Neural crest cell (in vitro differentiated cells): Measurements from ENCODE around the gene PUM1. TPM values are rescaled to one million over a fixed set of nuclear protein-coding genes. Genes with fewer than 3 reads are reported as not detected.

Source experiments
- DNase-seq: peaks from one replicate; pipeline ENCODE4 v3.0.0; 2021; ENCODE audit warnings: low read depth, mixed read lengths, low spot score
- H3K27ac Mint-ChIP-seq: one replicate; pipeline ENCODE4 v1.8.0; 2021; ENCODE audit warnings: mild to moderate bottlenecking, mixed read lengths; ENCODE audit not compliant: unreplicated experiment
- H3K27me3 Mint-ChIP-seq: 2 replicates; pipeline ENCODE4 v1.8.0; 2021; ENCODE audit warnings: low read depth, mild to moderate bottlenecking, mixed read lengths
- H3K36me3 Mint-ChIP-seq: 2 replicates; pipeline ENCODE4 v1.8.0; 2021; ENCODE audit warnings: low read depth, mild to moderate bottlenecking, mixed read lengths
- H3K4me1 Mint-ChIP-seq: 2 replicates; pipeline ENCODE4 v1.8.0; 2021; ENCODE audit warnings: mixed read lengths
- H3K4me3 Mint-ChIP-seq: one replicate; pipeline ENCODE4 v1.8.0; 2021; ENCODE audit warnings: mild to moderate bottlenecking, mixed read lengths
- H3K9me3 Mint-ChIP-seq: 2 replicates; pipeline ENCODE4 v1.8.0; 2021; ENCODE audit warnings: mixed read lengths
- CTCF ChIP-seq: fragments of 200-600 bp; sonication (generic); conservative IDR thresholded peaks from 2 replicates; pipeline ENCODE4 v1.5.0; 2021; ENCODE audit warnings: antibody characterized with exemption, mild to moderate bottlenecking
- total RNA-seq: library from RNA; stranded (reverse); gene quantifications from 2 replicates; pipeline ENCODE4 v1.2.1, GENCODE V29; 2021

PUM1 gene
- total RNA-seq, 1 donor from 2014 or later = 164 TPM

GRCh38 chr1:31029026-31029425, 36.5 kb downstream of the PUM1 start:
- H3K9me3 Mint-ChIP-seq = no peaks in the 10 kb centered on the region
- H3K27ac Mint-ChIP-seq = no peak overlapping the region

DNA sequence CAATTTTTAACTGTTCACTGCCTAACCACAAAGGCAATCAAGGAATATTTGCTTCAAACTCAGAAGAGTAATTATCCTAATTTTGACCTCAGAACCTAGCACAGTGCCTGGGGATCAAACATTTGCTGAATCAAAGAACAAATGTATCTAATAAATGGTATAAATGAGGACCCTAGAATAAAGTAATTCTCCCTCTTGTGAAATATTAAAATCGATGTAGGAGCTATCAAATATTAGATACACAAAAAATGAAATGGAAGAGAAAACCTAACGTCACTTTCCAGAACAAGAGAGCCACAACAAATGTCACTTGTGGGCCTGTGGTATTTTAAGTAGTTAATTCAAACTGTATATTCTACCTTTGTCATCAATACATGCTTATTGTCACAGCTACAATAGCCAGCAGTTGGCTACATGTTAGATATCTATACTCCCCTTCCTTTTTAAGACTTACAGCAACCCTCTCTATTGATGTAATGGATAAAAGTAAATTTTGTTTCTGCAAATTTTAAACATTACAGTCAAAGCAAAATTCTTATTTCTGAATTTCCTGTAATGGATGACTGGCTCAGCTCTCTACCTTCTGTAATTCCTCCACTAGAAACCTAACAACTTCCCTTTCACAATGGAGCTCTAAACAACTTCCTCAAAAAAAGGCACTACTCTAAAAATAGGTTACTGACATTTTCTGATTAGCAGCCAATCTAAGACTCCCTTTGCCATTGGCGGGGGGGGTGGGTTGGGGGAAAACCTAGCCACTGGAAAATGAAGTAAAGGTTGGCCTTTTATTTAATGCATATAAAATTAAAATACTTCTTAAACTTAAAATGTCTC, 37.6 kb downstream of the PUM1 start:
- DNase-seq = no peak
- Mint-ChIP-seq H3K4me1 (peaks cover 53% of the 10 kb centered on the region), H3K9me3 (no peaks in the 10 kb centered on the region), H3K27ac (no peak overlapping the region), H3K36me3 (peaks cover 10% of the 10 kb centered on the region), H3K4me3 (no peak overlapping the region), H3K27me3 (no peaks in the 10 kb centered on the region)
- no peak for TF ChIP-seq CTCF

More at GRCh38 chr1:31029026-31029425, 36.5 kb downstream of the PUM1 start:
- Mint-ChIP-seq H3K4me3 (no peak overlapping the region), H3K4me1 (peaks cover 52% of the 10 kb centered on the region), H3K36me3 (peaks cover 10% of the 10 kb centered on the region), H3K27me3 (no peaks in the 10 kb centered on the region)
- DNase-seq = no peak
- no peak for TF ChIP-seq CTCF

DNA sequence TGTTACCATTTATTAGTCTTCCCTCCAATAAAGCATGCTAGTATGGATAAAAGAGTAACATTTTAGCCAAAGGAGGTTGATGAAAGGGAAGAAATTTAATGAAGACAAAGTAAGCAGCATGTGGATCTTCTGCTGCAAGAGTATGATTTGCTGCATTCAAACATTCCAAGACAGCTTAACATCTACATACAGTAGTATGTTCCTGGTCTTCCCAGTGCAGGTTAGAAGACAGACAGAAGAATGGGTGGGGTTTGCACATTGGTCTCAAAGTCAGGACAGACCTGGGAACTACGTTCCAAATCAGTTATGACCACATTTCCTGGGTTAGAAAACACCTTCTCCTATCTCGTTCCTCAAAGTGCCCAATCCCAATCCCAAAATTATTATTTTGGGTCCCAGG, 43.3 kb downstream of the PUM1 start:
- Mint-ChIP-seq H3K9me3 (no peaks in the 10 kb centered on the region), H3K36me3 (peaks cover 5% of the 10 kb centered on the region), H3K4me1 (peaks cover 58% of the 10 kb centered on the region), H3K4me3 (no peak overlapping the region), H3K27ac (no peak overlapping the region), H3K27me3 (no peaks in the 10 kb centered on the region)
- TF ChIP-seq CTCF = no peak
- no peak for DNase-seq

GRCh38 chr1:31020007-31020790, 45.3 kb downstream of the PUM1 start:
- no peak for DNase-seq
- Mint-ChIP-seq H3K36me3 (no peaks in the 10 kb centered on the region), H3K4me1 (peaks cover 53% of the 10 kb centered on the region), H3K27ac (no peak overlapping the region), H3K27me3 (no peaks in the 10 kb centered on the region), H3K4me3 (no peak overlapping the region), H3K9me3 (no peaks in the 10 kb centered on the region)
- no peak for TF ChIP-seq CTCF

GRCh38 chr1:31019401-31019800, 46.1 kb downstream of the PUM1 start:
- H3K27ac Mint-ChIP-seq = no peak overlapping the region
- H3K9me3 Mint-ChIP-seq = no peaks in the 10 kb centered on the region
- H3K36me3 Mint-ChIP-seq = no peaks in the 10 kb centered on the region
- TF ChIP-seq CTCF = no peak
- DNase-seq = no peak
- peaks cover 45% of the 10 kb centered on the region for H3K4me1 Mint-ChIP-seq
- H3K27me3 Mint-ChIP-seq = no peaks in the 10 kb centered on the region
- H3K4me3 Mint-ChIP-seq = no peak overlapping the region
